Ovary (tissue), 3 donors: Measurements from ENCODE around the gene USP1.

Experiments used
- POLR2A ChIP-seq: fragments of 450-650 bp; IDR thresholded peaks from one replicate; pipeline ENCODE4 v1.6.1; 2017; ENCODE audit warnings: antibody characterized with exemption, mild to moderate bottlenecking, moderate library complexity
- TF ChIP-seq, protein P1 (sequence below), 3 donors: fragments of 450-650 bp in 2 of 3; fragments of 200-600 bp in 1 of 3; IDR thresholded peaks; one replicate each; pipeline versions ENCODE4 v1.5.1 to v1.8.0; 2016 to 2022; ENCODE audit warnings: antibody characterized with exemption in 3 of 3, mild to moderate bottlenecking in 1 of 3
- donor health status: DM: no; HTN: no; CAD: no.

DNA sequence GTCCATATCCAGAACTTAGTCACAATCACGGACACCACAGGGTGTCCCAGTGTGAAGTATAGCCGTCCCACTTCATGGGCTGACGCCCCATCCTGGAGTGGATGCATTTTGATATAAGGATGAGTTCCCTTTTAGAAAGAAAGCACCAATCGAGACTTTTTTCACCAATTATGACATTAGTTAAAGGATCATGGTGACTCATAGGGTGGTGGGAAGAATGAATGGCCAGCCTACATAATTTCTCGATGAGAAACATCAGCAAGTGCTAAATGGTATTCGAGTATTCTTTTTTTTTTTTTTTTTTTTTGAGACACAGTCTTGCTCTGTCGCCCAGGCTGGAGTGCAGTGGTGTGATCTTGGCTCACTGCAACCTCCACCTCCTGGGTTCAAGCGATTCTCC is 38.5 kb upstream of the USP1 start:
- no peak for TF ChIP-seq POLR2A
- TF ChIP-seq, protein P1, sequence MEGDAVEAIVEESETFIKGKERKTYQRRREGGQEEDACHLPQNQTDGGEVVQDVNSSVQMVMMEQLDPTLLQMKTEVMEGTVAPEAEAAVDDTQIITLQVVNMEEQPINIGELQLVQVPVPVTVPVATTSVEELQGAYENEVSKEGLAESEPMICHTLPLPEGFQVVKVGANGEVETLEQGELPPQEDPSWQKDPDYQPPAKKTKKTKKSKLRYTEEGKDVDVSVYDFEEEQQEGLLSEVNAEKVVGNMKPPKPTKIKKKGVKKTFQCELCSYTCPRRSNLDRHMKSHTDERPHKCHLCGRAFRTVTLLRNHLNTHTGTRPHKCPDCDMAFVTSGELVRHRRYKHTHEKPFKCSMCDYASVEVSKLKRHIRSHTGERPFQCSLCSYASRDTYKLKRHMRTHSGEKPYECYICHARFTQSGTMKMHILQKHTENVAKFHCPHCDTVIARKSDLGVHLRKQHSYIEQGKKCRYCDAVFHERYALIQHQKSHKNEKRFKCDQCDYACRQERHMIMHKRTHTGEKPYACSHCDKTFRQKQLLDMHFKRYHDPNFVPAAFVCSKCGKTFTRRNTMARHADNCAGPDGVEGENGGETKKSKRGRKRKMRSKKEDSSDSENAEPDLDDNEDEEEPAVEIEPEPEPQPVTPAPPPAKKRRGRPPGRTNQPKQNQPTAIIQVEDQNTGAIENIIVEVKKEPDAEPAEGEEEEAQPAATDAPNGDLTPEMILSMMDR (IDR thresholded peaks at IDR 0.05): no peak
